PC-9 (cell line): Measurements from ENCODE around the gene DPH7. TPM values are rescaled to one million over a fixed set of nuclear protein-coding genes. Genes with fewer than 3 reads are reported as not detected.
"Not testable (repeated sequence)": the region's sequence is repeated elsewhere in the genome, so short reads cannot be mapped to it uniquely, and the experiment has no call there.

Experiments used
- BruUV-seq: library from RNA; stranded (reverse); fragments of 400-500 nt; replicated peaks from 2 replicates; lab custom pipeline; 2021; lab: Mats Ljungman, UMichigan
- CTCF ChIA-PET: fragments of 300-600 bp; sonication (Branson Sonifier 250); formaldehyde crosslinking; loops from one replicate; lab custom pipeline; 2022; ENCODE audit warnings: antibody characterized with exemption; lab: Charles Lee
- POLR2A ChIA-PET: fragments of 300-600 bp; sonication (Branson Sonifier 250); formaldehyde crosslinking; loops from one replicate; lab custom pipeline; 2022; ENCODE audit warnings: antibody characterized with exemption; ENCODE audit not compliant: unreplicated experiment; lab: Charles Lee
- DNase-seq, 2 experiments: peaks; one replicate each; pipeline versions ENCODE4 v3.0.0 to v3.0.0-alpha.2; 2015 to 2022; ENCODE audit warnings: mixed read lengths in 1 of 2
- H2AFZ ChIP-seq: fragments of 200-600 bp; sonication (generic); 2 replicates; pipeline ENCODE4 v1.8.1; 2017; ENCODE audit warnings: antibody characterized with exemption
- H3F3A ChIP-seq: fragments of 200-600 bp; sonication (generic); 2 replicates; pipeline ENCODE4 v1.8.1; 2017; ENCODE audit warnings: antibody characterized with exemption, mild to moderate bottlenecking, low read depth; ENCODE audit not compliant: insufficient read depth
- H3K27ac ChIP-seq: fragments of 200-600 bp; sonication (generic); 2 replicates; pipeline ENCODE4 v1.6.1; 2016; ENCODE audit warnings: mixed run types
- H3K27me3 ChIP-seq: fragments of 200-600 bp; sonication (generic); 2 replicates; pipeline ENCODE4 v1.6.1; 2016; ENCODE audit warnings: low read depth, mixed run types; ENCODE audit not compliant: insufficient read depth
- H3K36me3 ChIP-seq: fragments of 200-600 bp; sonication (generic); 2 replicates; pipeline ENCODE4 v1.6.1; 2016; ENCODE audit warnings: low read depth, mixed run types
- H3K4me1 ChIP-seq: fragments of 200-600 bp; sonication (generic); replicated peaks from 2 replicates; pipeline ENCODE4 v1.6.1; 2016; ENCODE audit warnings: mixed run types; ENCODE audit not compliant: insufficient read depth
- H3K4me2 ChIP-seq: fragments of 200-600 bp; sonication (generic); 2 replicates; pipeline ENCODE4 v1.6.1; 2017; ENCODE audit warnings: mixed run types
- H3K4me3 ChIP-seq: fragments of 200-600 bp; sonication (generic); 2 replicates; pipeline ENCODE4 v1.6.1; 2016; ENCODE audit warnings: mixed run types
- H3K79me2 ChIP-seq: fragments of 200-600 bp; sonication (generic); 2 replicates; pipeline ENCODE4 v1.6.1; 2017; ENCODE audit warnings: low read depth, mixed run types
- H3K9me2 ChIP-seq: fragments of 200-600 bp; sonication (generic); 2 replicates; pipeline ENCODE4 v1.8.1; 2017; ENCODE audit warnings: mild to moderate bottlenecking; ENCODE audit not compliant: insufficient read depth
- H3K9me3 ChIP-seq: fragments of 200-600 bp; sonication (generic); 2 replicates; pipeline ENCODE4 v1.8.1; 2016; ENCODE audit warnings: low read depth; ENCODE audit not compliant: insufficient read depth
- H4K20me1 ChIP-seq: fragments of 200-600 bp; sonication (generic); 2 replicates; pipeline ENCODE4 v1.8.1; 2017; ENCODE audit not compliant: insufficient read depth
- EZH2 ChIP-seq: fragments of 200-600 bp; sonication (generic); IDR thresholded peaks from 2 replicates; pipeline ENCODE4 v1.8.0; 2017; ENCODE audit warnings: antibody characterized with exemption, low read depth
- intact Hi-C: fragments of 100-400 bp; cut with micrococcal nuclease; formaldehyde crosslinking; loops from one replicate; pipeline ENCODE4 v1.10.0; 2022; ENCODE audit not compliant: unreplicated experiment
- total RNA-seq: library from RNA; stranded (reverse); gene quantifications from 2 replicates; pipeline ENCODE4 v1.2.3, GENCODE V29; 2021
- TF ChIP-seq, protein P1 (sequence below): fragments of 200-600 bp; sonication (generic); conservative IDR thresholded peaks from 2 replicates; pipeline ENCODE4 v1.6.1; 2017; ENCODE audit warnings: mixed run types, antibody characterized with exemption, mild to moderate bottlenecking, moderate library complexity

The DPH7 gene
- total RNA-seq, 1 experiment from 2014 or later, result 48.5 TPM

DNA sequence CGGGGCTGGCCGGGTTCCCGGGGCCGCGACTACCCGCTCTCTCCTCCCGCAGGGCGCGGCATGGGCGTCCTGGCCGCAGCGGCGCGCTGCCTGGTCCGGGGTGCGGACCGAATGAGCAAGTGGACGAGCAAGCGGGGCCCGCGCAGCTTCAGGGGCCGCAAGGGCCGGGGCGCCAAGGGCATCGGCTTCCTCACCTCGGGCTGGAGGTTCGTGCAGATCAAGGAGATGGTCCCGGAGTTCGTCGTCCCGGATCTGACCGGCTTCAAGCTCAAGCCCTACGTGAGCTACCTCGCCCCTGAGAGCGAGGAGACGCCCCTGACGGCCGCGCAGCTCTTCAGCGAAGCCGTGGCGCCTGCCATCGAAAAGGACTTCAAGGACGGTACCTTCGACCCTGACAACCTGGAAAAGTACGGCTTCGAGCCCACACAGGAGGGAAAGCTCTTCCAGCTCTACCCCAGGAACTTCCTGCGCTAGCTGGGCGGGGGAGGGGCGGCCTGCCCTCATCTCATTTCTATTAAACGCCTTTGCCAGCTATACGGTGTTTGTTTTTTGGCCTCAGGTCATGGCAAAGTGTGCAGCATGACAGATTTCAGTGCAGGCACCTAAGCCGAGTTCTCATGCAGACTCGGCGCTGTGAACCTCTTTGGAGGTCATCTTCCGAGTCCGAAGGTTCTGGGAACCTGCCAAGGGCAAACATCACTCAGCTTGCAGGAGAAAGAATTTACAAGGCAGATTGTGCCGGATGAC lies 26.5 kb downstream of the DPH7 start:
- peak overlapping the region; percentile 82 for H3K4me2 ChIP-seq
- TF ChIP-seq, protein P1, sequence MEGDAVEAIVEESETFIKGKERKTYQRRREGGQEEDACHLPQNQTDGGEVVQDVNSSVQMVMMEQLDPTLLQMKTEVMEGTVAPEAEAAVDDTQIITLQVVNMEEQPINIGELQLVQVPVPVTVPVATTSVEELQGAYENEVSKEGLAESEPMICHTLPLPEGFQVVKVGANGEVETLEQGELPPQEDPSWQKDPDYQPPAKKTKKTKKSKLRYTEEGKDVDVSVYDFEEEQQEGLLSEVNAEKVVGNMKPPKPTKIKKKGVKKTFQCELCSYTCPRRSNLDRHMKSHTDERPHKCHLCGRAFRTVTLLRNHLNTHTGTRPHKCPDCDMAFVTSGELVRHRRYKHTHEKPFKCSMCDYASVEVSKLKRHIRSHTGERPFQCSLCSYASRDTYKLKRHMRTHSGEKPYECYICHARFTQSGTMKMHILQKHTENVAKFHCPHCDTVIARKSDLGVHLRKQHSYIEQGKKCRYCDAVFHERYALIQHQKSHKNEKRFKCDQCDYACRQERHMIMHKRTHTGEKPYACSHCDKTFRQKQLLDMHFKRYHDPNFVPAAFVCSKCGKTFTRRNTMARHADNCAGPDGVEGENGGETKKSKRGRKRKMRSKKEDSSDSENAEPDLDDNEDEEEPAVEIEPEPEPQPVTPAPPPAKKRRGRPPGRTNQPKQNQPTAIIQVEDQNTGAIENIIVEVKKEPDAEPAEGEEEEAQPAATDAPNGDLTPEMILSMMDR, result no peak
- TF ChIP-seq EZH2, result no peak
- no peaks in the 10 kb centered on the region for H3K36me3 ChIP-seq
- intact Hi-C loops, result loop anchor here (5.0 kb wide), 1 partner anchor 60 kb away; no protein-coding TSS in a partner anchor
- no peaks in the 10 kb centered on the region for H3K79me2 ChIP-seq
- no peak overlapping the region for H3K27ac ChIP-seq
- peak overlapping the region; percentile 74; the same call in 1 of the 2 replicates for H2AFZ ChIP-seq
- no peaks in the 10 kb centered on the region for H3K27me3 ChIP-seq
- no peaks in the 10 kb centered on the region for H3K9me3 ChIP-seq
- POLR2A ChIA-PET, result interaction anchor here (0.6 kb wide), 1 partner anchor 258 kb away, joined by 24 read pairs; no protein-coding TSS in a partner anchor
- peaks cover 8% of the 10 kb centered on the region for H3K4me1 ChIP-seq
- H3F3A ChIP-seq, result peaks cover 39% of the 10 kb centered on the region
- CTCF ChIA-PET, result interaction anchor here (0.6 to 0.7 kb wide), 3 partner anchors 39 to 227 kb away, joined by 3 to 16 read pairs (median 8); no protein-coding TSS in a partner anchor
- DNase-seq, result no peak
- H3K4me3 ChIP-seq, result peak overlapping the region; percentile 82
- TSS peak; percentile 97 for BruUV-seq
- H3K9me2 ChIP-seq, result no peaks in the 10 kb centered on the region
- H4K20me1 ChIP-seq, result peaks cover 14% of the 10 kb centered on the region; the same call in 1 of the 2 replicates

DNA sequence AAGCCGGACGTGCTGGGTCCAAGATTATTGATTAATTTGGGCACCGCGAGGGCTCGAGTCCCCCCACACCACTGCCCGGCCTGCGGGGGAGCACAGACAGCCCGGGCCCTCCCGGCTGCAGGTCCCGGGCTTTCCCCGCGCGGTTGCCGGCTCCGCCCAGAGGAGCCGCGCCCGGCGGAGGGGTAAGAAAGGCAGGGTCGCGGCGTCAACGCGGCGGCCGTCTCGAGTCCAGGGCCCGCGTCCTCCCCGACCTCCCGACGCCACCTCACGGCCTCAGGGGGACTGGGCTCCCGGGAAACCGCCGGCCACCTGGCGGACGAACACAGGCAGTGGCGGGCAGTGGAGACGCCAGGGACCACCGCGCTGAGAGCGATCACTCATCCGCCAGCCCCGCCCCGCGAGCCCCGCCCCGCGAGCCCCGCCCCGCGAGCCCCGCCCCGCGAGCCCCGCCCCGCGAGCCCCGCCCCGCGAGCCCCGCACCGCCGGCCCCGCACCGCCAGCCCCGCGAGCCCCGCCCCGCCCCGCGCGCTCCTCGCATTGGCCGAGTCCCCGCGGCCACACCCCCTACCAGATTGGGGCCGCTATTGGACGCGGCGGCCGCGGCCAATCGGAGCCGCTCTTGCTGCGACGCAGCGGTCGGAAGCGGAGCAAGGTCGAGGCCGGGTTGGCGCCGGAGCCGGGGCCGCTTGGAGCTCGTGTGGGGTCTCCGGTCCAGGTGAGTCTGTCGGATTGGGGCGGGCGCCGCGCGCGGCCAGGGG lies 27.3 kb downstream of the DPH7 start, which contains the start of gene MRPL41:
Gene MRPL41 (plus strand): TSS at position 616 of the 758 bp plus-strand sequence. CDS start 203 bp downstream, outside the sequence.
- DNase-seq, result peak; percentile 79 to 96
- CTCF ChIA-PET, result interaction anchor here (0.6 to 0.7 kb wide), 2 partner anchors 40 to 98 kb away, joined by 8 to 16 read pairs; no protein-coding TSS in a partner anchor
- H3K4me3 ChIP-seq, result peak within 1 kb of the TSS; percentile 82
- H2AFZ ChIP-seq, result peak within 1 kb of the TSS; percentile 86
- intact Hi-C loops, result loop anchor here (1.0 to 5.0 kb wide), 2 partner anchors 61 to 257 kb away; no protein-coding TSS in a partner anchor
- H3K9me2 ChIP-seq, result no peaks in the 10 kb centered on the region
- H3F3A ChIP-seq, result peaks cover 39% of the 10 kb centered on the region
- no peak for TF ChIP-seq EZH2
- TF ChIP-seq, protein P1, result peak; percentile 49
- no peaks in the 10 kb centered on the region for H3K79me2 ChIP-seq
- peaks cover 8% of the 10 kb centered on the region for H3K4me1 ChIP-seq
- no peaks in the 10 kb centered on the region for H3K36me3 ChIP-seq
- no peaks in the 10 kb centered on the region for H3K9me3 ChIP-seq
- no peak within 1 kb of the TSS for H3K27ac ChIP-seq
- BruUV-seq, result no TSS peak
- peaks cover 14% of the 10 kb centered on the region; the same call in 1 of the 2 replicates for H4K20me1 ChIP-seq
- H3K4me2 ChIP-seq, result peak within 1 kb of the TSS; percentile 82
- POLR2A ChIA-PET, result interaction anchor here (0.6 to 0.8 kb wide), 2 partner anchors 257 to 573 kb away, joined by 14 to 24 read pairs; no protein-coding TSS in a partner anchor
- H3K27me3 ChIP-seq, result no peaks in the 10 kb centered on the region

DNA sequence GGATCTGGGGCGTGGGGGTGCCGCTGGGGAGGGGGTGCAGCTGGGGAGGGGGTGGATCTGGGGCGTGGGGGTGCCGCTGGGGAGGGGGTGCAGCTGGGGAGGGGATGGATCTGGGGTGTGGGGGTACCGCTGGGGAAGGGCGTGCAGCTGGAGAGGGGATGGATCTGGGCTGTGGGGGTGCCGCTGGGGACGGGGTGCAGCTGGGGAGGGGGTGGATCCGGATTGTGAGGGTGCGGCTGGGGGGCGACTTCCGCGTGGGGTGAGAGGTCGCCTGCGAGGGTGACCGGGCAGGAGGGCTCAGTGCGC lies 27.8 kb downstream of the DPH7 start:
- H3K27me3 ChIP-seq, H3K36me3 ChIP-seq, H3K9me3 ChIP-seq, CTCF ChIA-PET, BruUV-seq, H3K4me1 ChIP-seq, DNase-seq, H3K9me2 ChIP-seq, H3K79me2 ChIP-seq, H3K27ac ChIP-seq: not testable (repeated sequence)
- H3K4me3 ChIP-seq, result peak overlapping the region; percentile 75
- H4K20me1 ChIP-seq, result peaks cover 14% of the 10 kb centered on the region; the same call in 1 of the 2 replicates
- intact Hi-C loops, result loop anchor here (1.0 to 5.0 kb wide), 2 partner anchors 61 to 257 kb away; no protein-coding TSS in a partner anchor
- H3K4me2 ChIP-seq, result peak overlapping the region; percentile 82
- peak overlapping the region; percentile 86 for H2AFZ ChIP-seq
- POLR2A ChIA-PET, result interaction anchor here (0.6 to 0.8 kb wide), 2 partner anchors 10 to 572 kb away, joined by 4 to 14 read pairs; no protein-coding TSS in a partner anchor
- peaks cover 39% of the 10 kb centered on the region for H3F3A ChIP-seq
